ENCODE data around the gene ZBTB9. TPM values are rescaled to one million over a fixed set of nuclear protein-coding genes. Genes with fewer than 3 reads are reported as not detected.

Gene ZBTB9
- total RNA-seq, 1 experiment from 2014 or later = 7.4 TPM

GRCh38 chr6:33418690-33419291, 35.6 kb upstream of the ZBTB9 start:
- DNase-seq (ENCODE audit: low read depth) = no peak

- peak; percentile 56 for DNase-seq (ENCODE audit: low read depth)
These were observed 34.5 kb upstream of the ZBTB9 start, which contains the start of gene SYNGAP1 for GRCh38 chr6:33419580-33420490. TSS of gene SYNGAP1 (plus strand) at chr6:33420065. CDS start at chr6:33420265, 200 bp downstream.

- DNase-seq (ENCODE audit: low read depth) = no peak
These were observed 33.7 kb upstream of the ZBTB9 start for GRCh38 chr6:33420491-33421343.

GRCh38 chr6:33421344-33421643, 33.1 kb upstream of the ZBTB9 start:
- DNase-seq (ENCODE audit: low read depth) = no peak

GRCh38 chr6:33423777-33424176, 30.6 kb upstream of the ZBTB9 start:
- no peak for DNase-seq (ENCODE audit: low read depth)

- no peak for DNase-seq (ENCODE audit: low read depth)
These were observed 29.3 kb upstream of the ZBTB9 start for GRCh38 chr6:33424855-33425667.

GRCh38 chr6:33425668-33426577, 28.5 kb upstream of the ZBTB9 start:
- DNase-seq (ENCODE audit: low read depth) = peak; percentile 84

- no peak for DNase-seq (ENCODE audit: low read depth)
These were observed 27.5 kb upstream of the ZBTB9 start for GRCh38 chr6:33426590-33427511.

- DNase-seq (ENCODE audit: low read depth) = no peak
These were observed 26.7 kb upstream of the ZBTB9 start for GRCh38 chr6:33427585-33428223.

- DNase-seq (ENCODE audit: low read depth) = peak; percentile 35
These were observed 26.0 kb upstream of the ZBTB9 start for GRCh38 chr6:33428224-33428965.

GRCh38 chr6:33428966-33429749, 25.2 kb upstream of the ZBTB9 start:
- DNase-seq (ENCODE audit: low read depth) = no peak

- no peak for DNase-seq (ENCODE audit: low read depth)
These were observed 24.7 kb upstream of the ZBTB9 start for GRCh38 chr6:33429750-33430052.

- no peak for DNase-seq (ENCODE audit: low read depth)
These were observed 24.0 kb upstream of the ZBTB9 start for GRCh38 chr6:33430334-33430733.

GRCh38 chr6:33430991-33431879, 23.1 kb upstream of the ZBTB9 start:
- DNase-seq (ENCODE audit: low read depth) = peak; percentile 34

- DNase-seq (ENCODE audit: low read depth) = no peak
These were observed 22.4 kb upstream of the ZBTB9 start for GRCh38 chr6:33431880-33432541.

GRCh38 chr6:33432546-33432945, 21.8 kb upstream of the ZBTB9 start:
- no peak for DNase-seq (ENCODE audit: low read depth)
